HG02759 (cell line): ENCODE data around the gene OR52E6.

ENCODE experiments used
- ATAC-seq: cut with Tn5 transposase; IDR thresholded peaks from one replicate; pipeline ENCODE4 v1.9.1; 2021; ENCODE audit warnings: mild to moderate bottlenecking, moderate library complexity; ENCODE audit not compliant: unreplicated experiment

Gene OR52E6

GRCh38 chr11:5841797-5842196 is at the start of gene OR52E6:
Gene OR52E6 (minus strand): TSS chr11:5841897. CDS start chr11:5841897, 0 bp downstream.
- ATAC-seq: no peak

GRCh38 chr11:5891216-5891800 is 49.6 kb upstream of the OR52E6 start:
- no peak for ATAC-seq

DNA sequence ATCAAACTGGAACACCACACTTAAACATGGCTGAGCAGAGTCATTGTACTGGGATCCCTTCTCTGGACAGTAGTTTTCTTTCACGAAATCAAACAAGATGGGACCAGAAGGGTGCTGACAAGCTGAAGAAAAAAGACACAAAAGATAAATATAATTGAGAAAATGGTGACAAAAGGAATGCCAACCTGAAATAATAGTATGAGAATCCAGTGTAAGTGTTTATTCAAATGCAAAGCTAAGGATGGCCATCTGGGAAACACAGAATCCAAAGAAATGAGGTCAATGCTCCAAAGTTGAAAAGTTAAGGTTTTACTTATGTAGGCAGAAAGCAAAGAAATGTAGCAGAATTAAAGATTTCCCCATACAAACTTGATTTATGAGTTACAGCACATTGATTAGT is 46.0 kb upstream of the OR52E6 start:
- no peak for ATAC-seq

- no peak for ATAC-seq
Observed at GRCh38 chr11:5887172-5887571, 45.5 kb upstream of the OR52E6 start.

DNA sequence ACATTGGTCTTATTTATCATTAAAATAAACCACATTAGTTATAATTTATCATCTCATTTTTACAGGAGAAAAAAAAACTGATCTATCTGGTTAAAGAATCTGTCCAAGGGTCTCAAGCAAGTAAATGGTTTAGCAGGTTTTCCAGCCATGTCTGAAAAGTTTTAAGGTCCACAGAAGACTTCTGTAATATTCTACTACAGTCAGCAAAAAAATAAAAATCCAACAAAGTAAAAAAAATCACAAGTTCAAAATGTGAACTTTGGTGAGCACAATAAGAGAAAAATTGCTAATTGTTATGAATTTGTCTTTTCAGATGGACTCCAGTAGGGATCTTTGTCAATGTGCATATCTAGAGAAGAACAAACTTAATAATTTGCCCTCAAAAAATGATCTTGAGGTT is 40.1 kb upstream of the OR52E6 start:
- ATAC-seq: no peak

DNA sequence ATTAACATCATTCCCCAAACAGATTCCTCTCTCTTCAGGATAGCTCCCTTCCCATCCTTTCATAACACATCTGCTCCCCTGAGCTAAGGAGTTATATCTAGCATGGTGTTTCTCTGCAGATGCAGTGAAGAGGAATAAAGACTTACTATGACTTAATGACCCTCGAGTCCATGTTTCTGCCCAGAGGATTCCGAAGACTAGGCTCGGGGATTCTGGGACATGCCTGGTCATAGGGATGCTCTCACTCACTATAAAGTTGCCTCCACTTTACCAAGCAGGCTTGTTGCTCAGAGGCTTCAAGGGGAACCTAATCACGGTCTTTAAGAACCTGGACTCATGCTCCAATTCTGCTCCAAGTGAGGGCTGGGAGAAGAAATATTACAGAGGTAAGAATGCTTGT is 38.6 kb upstream of the OR52E6 start, which contains the start of gene OR52E4:
Gene OR52E4 (plus strand): TSS at position 301 of the 400 bp plus-strand sequence. CDS start 3,664 bp downstream, outside the sequence.
- no peak for ATAC-seq

GRCh38 chr11:5878564-5878963 is 36.9 kb upstream of the OR52E6 start:
- no peak for ATAC-seq

GRCh38 chr11:5865826-5866225 is 24.1 kb upstream of the OR52E6 start:
- ATAC-seq: no peak

- ATAC-seq: no peak
Observed at GRCh38 chr11:5857590-5857989, 15.9 kb upstream of the OR52E6 start, which contains the start of gene OR52E8. Gene OR52E8 (minus strand): TSS chr11:5857690. CDS start chr11:5857690, 0 bp downstream.

- ATAC-seq: no peak
Observed at GRCh38 chr11:5851002-5851401, 9.3 kb upstream of the OR52E6 start.

GRCh38 chr11:5847711-5848110 is 6.0 kb upstream of the OR52E6 start:
- ATAC-seq: no peak

DNA sequence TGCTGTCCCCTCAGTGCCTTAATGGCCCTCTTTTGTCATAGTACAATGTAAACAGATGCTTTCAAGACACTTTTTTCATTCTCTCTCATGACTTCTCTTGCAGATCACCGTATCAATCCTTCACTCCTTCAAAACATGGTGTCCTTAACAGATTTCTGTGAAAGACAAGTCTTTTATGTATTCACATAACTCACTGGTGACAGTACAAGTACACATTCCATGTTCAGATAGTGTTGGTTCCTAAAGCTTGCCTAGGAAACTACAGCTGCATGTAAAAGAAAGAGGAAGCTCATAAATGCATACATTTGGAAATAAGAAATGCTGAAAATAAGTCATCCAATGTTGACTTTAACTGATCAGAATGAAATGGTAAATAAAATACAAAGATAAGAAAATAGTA is 5.0 kb upstream of the OR52E6 start:
- ATAC-seq: no peak

DNA sequence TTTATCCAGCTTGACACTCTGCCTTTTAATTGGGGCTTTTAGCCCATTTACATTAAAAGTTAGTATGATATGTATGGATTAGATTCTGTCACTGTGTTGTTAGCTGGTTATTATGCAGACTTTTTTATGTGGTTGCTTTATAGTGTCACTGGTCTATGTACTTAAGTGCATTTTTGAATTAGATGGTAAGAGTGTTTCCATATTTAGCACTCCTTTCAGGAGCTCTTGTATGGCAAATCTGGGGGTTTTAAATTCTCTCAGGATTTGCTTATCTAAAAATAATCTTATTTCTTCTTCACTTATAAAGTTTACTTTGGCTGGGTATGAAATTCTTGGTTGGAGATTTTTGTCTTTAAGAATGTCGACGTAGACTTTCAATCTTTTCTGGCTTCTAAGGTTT is 4.0 kb downstream of the OR52E6 start:
- ATAC-seq: no peak

DNA sequence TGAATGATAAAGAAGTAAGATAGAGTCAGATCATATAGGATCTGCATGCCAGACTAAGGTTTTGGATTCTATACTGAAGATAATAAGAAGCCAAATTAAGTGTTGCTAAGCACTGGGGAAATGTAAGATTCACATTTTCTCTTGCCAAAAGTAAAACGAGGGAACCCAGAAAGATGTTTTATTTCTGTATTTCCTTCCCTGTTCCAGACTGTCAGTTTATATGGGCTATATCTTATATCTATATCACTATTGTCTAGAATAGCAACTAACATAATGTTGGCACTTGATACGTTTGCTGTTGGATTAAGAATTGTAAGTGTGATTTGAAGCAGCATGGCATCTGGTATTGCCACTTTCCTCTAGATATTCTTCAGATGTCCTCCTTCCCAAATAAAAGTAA is 8.3 kb downstream of the OR52E6 start:
- ATAC-seq: no peak

- ATAC-seq: no peak
Observed at GRCh38 chr11:5831196-5831829, 10.4 kb downstream of the OR52E6 start.

GRCh38 chr11:5818245-5818886 is 23.3 kb downstream of the OR52E6 start:
- ATAC-seq: peak; percentile 72

DNA sequence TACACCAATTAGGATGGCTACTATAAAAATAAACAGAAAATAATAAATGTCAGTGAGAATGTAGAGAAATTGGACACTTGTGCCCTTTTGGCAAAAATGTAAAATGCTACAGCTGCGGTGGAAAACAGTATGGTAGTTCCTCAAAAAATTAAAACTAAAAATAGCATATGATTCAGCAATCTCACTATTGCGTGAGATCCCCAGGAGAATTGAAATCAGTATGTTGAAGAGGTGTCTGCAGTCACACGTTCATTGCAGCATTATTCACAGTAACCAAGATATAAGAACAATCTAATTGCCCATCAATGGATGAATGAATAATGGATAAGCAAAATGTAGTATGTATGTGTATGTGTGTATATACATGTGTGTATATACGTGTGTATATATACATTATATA is 26.2 kb downstream of the OR52E6 start:
- no peak for ATAC-seq

GRCh38 chr11:5809905-5810795 is 31.5 kb downstream of the OR52E6 start:
- ATAC-seq: no peak

- peak; percentile 28 for ATAC-seq
Observed at GRCh38 chr11:5809122-5809519, 32.6 kb downstream of the OR52E6 start.

- peak; percentile 94 for ATAC-seq
Observed at GRCh38 chr11:5808500-5809121, 33.1 kb downstream of the OR52E6 start, which contains the start of gene OR52N2. Gene OR52N2 (plus strand): TSS chr11:5808924. CDS start chr11:5820336, 11,412 bp downstream.

GRCh38 chr11:5807580-5807979 is 34.1 kb downstream of the OR52E6 start:
- ATAC-seq: no peak
